ENCODE data around the gene HDGF.
A peak's percentile ranks its signal among the peaks of the same experiment; 100 is the strongest.

HDGF gene

DNA sequence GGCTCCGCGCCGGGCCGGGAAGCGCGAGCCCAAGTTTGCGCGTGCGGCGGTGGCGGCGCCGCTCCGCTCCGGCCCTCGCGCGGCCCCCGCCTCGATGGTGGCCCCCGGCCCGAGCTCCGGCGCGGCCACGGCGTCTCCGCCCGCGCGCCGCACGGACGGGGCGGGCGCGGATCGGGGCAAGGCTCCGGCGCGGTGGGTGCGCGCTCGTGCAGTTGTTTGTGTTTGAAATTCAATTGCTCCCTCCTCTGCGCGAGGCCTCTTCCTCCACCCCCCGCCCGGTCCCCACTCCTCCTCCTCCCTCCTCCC, at the start of gene HDGF:
Gene HDGF, minus strand, starts transcription at position 225 of the 306 bp plus-strand sequence. CDS start 246 bp downstream, outside the sequence.
- peak within 1 kb of the TSS; percentile 94 for H3K4me3 ChIP-seq (replicated peaks; ENCODE audit: low read depth, low read length)
- DNase-seq (ENCODE audit: extremely low read depth, low read depth): no peak
- no peak for TF ChIP-seq CTCF (IDR thresholded peaks at IDR 0.05; ENCODE audit: low read depth, low read length, missing control alignments)

DNA sequence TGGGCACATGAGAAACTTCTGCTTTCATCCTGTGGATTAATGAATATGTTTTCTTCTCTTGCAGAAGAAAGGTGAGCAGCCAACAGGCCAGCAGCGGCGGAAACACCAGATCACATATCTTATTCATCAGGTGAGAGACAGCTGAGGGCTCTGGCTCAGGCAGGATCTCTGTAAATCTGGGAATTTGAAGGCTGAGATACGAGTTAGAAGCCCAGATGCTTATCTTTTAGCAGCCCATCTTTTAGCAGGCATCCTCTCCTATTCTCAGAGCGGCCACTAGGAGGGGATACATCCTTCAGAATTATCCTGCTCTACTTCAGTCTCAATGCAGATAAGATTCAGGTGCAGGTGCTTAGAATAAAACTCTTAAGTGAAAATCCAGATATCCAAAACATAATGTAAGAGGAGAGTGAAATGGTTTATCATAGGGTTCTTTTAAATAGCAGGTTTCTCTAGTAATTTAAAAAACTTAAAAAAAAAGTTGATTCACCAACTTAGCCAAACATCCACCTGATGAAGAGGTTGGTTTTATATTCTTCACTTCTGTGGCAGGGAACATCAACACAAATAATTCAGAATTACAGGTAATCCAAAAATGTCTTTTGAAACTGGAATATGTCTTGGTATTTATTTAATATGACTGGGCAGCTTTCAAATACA, 45.9 kb upstream of the HDGF start:
- H3K4me3 ChIP-seq (replicated peaks; ENCODE audit: low read depth, low read length): no peak overlapping the region
- TF ChIP-seq CTCF (IDR thresholded peaks at IDR 0.05; ENCODE audit: low read depth, low read length, missing control alignments): peak; percentile 88
- no peak for DNase-seq (ENCODE audit: extremely low read depth, low read depth)

DNA sequence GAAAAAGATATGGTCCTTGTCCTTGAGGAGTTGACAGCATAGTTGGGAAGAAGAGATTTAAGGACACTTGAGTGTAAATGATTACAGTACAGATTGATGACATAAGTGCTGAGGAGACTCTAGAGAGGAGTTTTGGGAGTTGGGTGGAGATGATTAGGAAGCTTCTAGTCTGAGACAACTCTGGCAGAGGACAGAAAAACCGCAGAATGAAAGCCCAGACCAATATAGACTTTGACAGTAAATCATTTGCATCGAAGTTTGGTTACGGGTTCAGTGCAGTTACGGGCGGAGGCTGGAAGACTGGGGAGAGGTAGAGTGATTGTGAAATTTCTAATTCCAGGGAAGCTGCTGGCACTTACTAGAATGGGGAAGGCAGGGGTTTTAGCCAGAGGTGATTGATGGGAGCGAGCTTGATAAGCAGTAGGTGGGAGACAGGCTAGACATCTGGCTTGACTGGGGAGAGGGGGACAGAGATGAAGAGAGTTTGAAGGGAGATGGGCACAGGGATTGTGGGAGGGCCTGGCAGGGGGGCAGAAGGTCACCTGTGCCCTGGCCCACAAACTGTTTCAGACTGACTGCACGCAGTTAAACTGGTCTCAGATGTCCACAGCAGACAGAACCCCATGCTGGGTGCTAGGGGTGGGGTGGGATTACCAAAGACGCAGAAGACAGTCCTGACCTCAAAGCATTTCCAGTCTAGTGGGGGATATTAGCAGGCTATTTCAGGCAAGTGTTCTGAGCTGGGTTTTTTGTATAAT, 45.0 kb upstream of the HDGF start:
- no peak for DNase-seq (ENCODE audit: extremely low read depth, low read depth)
- H3K4me3 ChIP-seq (replicated peaks; ENCODE audit: low read depth, low read length): no peak overlapping the region

GRCh38 chr1:156795787-156796186, 44.3 kb upstream of the HDGF start:
- DNase-seq (ENCODE audit: extremely low read depth, low read depth): no peak
- H3K4me3 ChIP-seq (replicated peaks; ENCODE audit: low read depth, low read length): no peak overlapping the region
- TF ChIP-seq CTCF (IDR thresholded peaks at IDR 0.05; ENCODE audit: low read depth, low read length, missing control alignments): no peak

More for the DNA sequence above, 45.0 kb upstream of the HDGF start:
- TF ChIP-seq CTCF (IDR thresholded peaks at IDR 0.05; ENCODE audit: low read depth, low read length, missing control alignments): no peak

DNA sequence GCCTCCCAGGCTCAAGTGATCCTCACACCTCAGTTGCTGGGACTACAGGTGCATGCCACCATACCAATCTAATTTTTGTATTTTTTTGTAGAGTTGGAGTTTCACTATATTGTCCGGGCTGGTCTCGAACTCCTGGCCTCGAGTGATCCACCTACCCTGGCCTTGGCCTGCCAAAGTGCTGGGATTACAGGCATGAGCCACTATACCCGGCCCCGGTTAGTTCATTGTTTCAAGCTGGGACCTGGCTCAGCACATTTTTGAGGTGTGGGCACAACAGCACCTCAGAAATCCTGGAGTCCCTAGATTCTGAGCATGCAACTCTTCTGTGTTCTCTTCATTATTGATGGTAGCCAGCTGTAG, 43.9 kb upstream of the HDGF start:
- no peak for DNase-seq (ENCODE audit: extremely low read depth, low read depth)
- TF ChIP-seq CTCF (IDR thresholded peaks at IDR 0.05; ENCODE audit: low read depth, low read length, missing control alignments): no peak
- H3K4me3 ChIP-seq (replicated peaks; ENCODE audit: low read depth, low read length): no peak overlapping the region

GRCh38 chr1:156794506-156795373, 43.3 kb upstream of the HDGF start:
- H3K4me3 ChIP-seq (replicated peaks; ENCODE audit: low read depth, low read length): no peak overlapping the region
- no peak for TF ChIP-seq CTCF (IDR thresholded peaks at IDR 0.05; ENCODE audit: low read depth, low read length, missing control alignments)
- no peak for DNase-seq (ENCODE audit: extremely low read depth, low read depth)
